CD4-positive, alpha-beta T cell treated with Interleukin-15 for 1 hour (primary cell): Measurements from ENCODE around the gene CRYBG2.
"Not testable (repeated sequence)": the region's sequence is repeated elsewhere in the genome, so short reads cannot be mapped to it uniquely, and the experiment has no call there.

Source experiments
- DNase-seq: peaks from one replicate; pipeline ENCODE4 v3.0.0-alpha.2; 2020

CRYBG2 gene, protein sequence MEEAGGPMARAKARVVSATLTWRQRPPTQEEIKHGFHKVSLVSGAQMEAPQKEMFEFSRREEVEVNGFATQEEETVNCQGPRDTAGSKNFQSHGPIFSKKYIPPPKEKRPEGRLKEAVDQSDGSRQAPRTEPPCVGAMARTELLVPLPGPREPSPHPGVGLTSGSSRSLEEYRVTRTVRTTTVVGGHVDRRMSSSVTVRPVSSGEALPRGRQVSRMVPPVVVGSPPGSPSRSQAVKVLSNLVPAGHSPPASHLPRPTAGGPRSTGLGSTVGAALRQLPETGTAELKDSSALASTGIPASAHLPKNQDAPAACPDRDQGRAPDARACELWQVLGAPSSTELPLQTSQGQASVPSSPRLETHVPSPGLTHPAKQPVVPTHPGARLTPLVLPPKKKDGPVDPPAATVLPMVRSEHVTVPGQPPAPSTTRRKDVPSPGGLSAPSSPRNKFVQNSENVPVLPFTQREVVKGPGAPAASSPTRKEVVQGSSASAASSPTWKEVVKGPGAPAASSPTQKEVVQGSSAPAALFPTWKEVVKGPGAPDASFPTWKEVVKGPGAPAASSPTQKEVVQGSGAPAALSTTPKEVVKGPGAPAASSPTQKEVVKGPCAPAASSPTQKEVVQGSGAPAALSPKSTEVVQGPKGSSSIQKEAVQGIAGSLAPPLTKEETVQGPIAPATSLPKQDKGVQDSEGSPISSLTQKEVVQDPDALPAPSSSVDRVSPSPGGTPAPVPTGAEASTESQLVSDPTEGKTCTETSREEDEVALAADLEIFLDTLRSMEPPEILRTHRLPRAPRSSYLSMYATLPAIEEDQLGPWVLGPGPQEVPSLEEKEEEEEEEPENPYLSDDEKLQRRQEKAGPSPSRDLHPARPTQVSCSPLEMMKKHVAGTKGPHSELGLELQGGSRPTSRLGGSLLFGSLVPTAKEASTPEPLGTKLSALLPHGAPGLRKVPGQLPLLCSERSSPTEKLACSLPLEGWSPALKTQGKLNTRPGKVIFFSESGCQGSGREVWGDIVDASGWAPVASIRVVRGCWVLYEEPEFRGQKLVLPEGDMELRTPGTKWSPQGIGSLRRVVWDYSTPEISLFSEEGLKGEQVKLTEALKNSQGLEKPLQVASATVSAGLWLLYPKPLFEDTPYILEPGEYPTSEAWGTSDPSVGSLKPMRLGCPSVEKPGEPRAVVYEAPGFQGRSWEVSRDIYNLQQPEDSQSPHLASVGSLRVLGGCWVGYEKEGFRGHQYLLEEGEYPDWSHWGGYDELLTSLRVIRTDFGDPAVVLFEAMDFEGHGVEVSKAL (N-terminal part only)

DNA sequence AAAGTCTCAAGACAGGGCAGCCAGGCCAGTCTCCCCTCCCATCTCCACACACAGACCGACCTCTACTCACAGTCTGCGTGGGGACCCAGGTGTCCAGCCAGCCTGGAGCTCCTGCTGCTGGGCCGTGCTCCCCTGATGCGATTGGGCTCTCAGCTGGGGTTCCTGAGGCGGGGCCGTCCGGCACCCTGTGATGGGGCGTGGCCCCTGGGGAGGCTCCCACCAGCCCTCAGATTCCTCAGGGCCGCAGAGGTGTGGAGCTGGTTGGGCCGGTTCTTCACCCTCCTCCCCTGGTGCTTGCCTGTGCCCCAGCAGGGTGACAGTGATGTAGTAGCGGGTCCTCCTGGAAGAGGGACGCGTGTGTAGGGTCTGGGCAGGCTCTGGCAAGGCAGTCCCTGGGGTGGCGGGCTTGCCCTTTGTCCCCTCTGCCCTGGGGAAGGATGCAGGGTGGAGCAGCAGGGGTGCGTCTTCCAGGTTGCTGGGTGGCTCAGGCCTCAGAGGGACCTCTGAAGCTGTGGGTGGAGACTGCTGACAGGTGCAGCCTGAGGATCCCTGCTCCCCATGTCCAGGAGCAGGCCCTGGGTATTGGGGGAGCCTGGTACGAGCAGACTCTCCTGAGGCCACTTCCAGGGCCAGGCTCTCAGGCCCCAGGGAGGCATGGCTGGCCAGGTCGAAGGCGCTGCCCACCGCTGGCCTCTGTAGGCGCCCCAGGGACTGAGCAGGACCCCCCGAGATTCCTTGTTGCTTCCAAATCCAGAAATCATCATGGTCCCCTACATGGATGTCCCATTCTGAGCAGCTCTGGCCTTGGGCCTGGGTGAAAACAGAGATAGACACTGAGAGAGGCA lies at the start of gene CRYBG2:
CRYBG2 (minus strand) TSS at position 155 of the 845 bp plus-strand sequence. CDS start 7,473 bp downstream, outside the sequence.
- no peak for DNase-seq

DNA sequence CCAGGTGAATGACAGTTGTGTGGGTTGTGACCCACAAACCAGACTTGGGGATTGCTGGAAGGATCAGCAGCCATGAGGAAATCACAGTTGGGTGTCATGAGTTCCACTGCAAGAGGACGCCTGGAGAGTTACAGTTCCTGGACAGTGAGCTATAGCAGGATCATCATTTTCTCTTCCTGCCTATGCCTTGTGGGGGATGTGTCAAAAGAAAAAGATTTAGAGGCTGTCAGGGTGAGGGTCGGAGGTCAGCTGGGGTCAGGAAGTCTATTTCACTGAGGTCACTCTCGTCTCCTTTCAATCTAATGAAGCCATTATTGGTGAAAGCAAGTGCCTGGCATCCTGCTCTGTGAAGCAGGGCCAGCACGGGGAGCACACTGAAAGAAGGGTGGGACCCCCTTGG lies 49.7 kb upstream of the CRYBG2 start:
- no peak for DNase-seq

DNA sequence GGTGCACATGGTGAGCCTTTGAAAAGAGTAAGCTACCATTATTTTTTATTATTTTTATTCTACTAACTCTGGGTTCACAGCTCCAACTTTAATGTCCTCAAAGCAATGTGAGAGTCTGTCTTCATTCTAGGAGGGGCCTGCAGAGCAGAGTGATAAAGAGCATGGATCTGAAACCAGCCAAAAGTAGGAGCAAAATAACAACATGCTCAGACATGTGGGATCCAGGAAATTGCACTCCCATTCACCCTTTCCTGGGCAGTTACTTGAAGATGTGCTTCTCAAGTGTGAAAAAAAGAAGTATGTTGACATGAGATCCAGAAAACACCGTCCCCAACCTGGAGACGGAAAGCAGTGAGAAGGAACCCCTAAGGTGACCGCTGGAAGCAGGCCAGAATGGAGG lies 48.0 kb upstream of the CRYBG2 start:
- no peak for DNase-seq

DNA sequence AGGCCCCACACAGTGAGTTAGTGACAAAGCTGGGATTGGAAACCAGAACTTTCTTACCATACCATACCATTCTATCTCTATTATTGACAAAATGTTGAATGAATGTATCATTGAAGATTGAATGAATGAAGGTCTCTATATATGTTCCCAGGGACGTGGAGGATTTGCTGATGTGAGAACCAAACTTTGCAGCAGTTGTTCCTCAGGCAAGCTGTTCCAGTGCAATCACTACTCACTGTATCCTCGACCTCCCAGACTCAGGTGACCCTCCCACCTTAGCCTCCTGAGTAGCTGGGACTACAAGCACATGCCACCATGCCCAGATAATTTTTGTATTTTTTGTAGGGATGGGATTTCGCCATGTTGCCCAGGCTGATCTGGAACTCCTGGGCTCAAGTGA lies 45.1 kb upstream of the CRYBG2 start:
- no peak for DNase-seq

DNA sequence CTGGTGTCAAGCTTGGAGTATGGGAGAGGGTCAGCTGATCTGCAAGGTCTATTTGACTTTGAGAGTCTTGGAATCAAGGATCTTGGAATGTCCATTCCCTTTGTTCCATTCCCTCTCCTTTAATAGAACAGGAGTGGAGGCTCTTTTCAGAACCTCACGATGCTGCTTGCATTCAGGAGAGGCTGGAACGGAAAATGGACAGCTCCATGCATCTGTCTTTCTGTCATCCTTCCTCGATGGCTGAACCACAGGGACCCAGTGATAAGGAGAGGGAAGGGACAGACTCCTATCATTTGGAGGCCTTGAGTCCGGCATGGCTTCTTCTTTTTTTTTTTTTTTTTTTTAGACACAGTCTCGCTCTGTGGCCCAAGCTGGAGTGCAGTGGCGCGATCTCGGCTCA lies 41.8 kb upstream of the CRYBG2 start:
- no peak for DNase-seq

DNA sequence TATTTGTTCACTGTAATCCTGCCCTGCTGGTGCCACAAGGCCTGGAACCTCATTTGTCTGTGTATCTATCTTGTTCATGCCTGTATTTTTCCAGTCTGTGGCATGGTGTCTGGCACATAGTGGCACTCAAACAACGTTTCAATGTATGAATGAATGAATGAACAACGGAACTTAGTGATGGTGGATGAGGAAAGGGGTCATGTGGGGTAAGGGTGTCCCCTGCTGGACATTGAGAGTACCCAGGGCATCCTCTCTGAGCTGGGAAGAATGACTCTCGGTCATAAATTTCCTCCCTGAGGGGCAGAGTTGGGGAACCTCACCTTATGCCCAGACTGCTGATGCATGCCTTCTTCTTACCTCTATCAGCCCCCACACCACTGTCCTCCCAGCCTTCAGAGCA lies 37.5 kb upstream of the CRYBG2 start:
- peak; percentile 41 for DNase-seq

DNA sequence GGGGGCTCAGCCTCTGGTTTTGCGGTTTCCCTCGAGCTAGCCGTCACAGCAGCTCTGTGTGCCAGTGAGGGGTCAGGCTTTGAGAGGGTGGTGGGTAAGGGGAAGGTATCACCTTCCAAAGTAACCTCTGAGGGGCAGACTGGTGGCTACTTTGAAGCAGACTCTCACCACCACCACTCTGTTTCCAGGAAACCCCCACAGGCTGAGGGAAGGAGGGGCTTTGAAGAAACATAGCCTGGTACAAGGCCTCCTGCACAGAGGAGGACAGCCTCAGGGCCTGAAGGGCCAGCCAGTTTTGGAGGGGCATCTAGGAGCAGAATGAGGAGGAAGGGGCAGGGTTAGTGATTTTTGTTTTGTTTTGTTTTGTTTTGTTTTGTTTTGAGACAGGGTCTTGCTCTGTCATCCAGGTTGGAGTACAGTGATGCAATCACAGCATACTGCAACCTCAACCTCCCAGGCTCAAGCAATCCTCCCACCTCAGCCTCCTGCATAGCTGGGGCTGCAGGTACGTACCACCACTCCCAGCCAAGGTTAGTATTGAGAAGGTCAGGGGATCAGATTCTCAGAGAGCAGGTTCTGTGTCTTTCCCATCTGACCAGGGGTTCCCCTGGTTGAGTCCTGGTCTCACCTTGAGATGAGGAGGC lies 35.8 kb upstream of the CRYBG2 start:
- no peak for DNase-seq

DNA sequence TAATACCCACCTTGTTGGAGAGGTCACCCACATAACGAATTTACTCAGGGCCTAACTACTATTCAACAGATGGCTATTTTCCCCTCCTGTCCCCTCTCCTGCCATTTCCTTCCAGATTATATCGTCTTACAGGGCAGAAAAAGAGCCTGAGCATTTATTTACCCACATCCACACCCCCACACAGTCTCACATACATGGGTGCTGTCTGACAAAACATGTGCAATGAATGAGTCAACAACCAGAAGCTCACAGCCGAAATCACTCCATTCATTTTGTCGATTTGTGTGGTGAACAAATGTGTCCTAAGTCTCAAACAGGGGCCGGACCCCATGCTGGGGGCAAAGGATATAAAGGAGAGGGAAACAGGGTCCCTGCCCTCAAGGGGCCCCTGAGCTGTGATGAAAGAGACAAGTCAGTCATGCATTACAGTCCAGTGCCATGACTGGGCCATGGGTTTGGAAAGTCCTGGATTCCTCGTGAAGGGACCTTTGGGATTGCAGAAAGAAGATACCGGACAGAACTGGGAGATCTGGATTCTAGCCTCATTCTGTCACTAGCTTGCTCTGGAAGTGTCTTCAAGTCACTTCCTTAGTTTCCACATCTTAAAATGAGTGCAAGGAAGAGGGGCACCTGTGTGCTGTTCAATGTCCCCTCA lies 35.0 kb upstream of the CRYBG2 start:
- no peak for DNase-seq

DNA sequence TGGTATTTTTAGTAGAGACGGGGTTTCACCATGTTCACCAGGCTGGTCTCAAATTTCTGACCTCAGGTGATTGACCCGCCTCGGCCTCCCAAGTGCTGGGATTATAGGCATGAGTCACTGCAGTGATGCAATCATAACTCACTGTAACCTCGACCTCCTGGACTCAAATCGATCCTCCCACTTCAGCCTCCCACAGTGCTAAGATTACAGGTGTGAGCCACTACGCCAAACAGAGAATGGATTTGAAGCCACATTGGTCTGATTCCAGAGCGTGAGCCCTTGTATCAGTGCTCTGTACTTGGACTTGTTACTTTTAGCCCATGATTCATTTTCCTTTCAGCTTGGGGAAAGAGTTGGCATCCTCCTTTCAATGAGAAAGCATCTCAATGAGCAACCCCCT lies 33.5 kb upstream of the CRYBG2 start:
- no peak for DNase-seq

DNA sequence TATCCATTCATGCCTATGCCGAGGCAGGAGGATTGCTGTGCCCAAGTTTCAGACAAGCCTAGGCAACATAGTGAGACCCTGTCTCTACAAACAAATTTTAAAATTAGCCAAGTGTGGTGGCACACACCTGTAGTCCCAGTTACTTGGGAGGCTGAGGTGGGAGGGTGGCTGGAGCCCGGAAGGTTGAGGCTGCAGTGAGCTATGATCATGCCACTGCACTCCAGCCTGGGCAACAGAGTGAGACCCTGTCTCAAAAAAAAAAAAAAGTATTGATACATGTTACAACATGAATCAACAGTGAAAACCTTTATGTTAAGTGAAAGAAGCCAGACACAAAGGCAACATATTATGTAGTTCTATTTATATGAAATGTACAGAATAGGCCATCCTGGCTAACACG lies 31.1 kb upstream of the CRYBG2 start:
- DNase-seq: not testable (repeated sequence)

DNA sequence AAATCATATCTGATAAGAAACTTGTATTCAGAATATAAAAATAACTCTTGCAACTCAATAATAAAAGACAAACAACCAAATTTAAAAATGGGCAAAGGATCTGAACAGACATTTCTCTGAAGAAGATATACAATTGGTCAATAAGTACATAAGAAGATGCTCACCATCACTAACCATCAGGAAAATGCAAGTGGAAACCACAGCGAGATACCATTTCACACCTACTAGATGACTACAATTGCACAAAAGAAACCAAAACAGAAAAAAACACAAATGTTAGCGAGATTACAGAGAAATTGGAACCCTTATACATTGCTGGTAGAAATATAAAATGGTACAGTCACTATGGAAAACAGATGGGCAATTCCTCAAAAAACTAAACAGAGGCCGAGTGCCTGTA lies 30.1 kb upstream of the CRYBG2 start:
- DNase-seq: no peak

DNA sequence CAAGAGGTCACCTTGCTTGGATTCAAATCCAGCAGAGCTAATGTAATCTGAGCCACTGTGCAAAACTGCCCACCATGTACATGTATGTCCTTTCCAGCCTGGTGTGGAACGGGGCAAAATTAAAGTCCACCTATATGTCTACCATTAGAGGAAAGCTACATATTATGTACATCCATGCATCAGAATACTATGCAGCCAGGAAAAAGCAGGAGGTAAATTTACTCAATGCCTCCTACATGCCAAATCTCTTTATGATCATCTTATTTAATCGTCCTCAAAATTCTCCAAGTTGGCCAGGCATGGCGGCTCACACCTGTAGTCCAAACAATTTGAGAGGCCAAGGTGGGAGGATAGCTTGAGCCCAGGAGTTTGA lies 24.9 kb upstream of the CRYBG2 start:
- no peak for DNase-seq

DNA sequence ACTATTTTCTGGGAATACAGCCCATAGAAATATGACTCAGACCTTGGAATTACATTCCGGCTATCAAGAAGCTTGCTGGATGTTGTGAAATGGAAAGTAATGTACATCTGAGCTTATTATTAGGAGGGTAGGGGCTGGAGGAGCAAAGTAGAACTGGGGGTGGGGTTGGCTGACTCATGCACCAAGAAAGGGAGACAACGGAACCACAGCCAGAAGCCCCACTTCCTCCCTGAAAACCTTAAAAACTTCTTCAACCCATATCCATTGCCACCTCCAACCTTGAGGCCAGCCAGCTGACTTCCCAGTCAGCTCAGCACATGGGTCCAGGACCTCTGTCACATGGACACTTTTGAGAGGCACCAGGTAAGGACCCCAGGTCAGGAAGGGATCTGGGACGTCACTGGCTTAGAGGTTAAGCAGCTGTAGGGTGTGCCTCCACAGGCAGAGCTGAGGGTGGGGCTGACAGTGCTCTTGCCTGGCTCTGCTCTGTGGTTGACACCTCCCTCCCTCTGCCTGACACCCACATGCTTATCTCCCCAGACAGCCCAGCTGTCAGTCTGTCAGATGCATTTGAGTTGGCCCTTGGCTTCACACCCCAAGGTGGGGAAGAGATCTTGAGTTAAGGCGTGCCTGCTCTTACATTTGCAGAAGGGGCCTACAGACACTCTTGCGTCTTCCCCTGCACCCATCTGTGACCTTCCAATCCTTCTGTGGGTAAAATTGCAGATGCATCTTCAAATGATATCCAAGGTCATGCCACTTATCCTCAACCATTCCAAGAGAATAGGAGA lies 24.4 kb upstream of the CRYBG2 start:
- DNase-seq: peak; percentile 85

DNA sequence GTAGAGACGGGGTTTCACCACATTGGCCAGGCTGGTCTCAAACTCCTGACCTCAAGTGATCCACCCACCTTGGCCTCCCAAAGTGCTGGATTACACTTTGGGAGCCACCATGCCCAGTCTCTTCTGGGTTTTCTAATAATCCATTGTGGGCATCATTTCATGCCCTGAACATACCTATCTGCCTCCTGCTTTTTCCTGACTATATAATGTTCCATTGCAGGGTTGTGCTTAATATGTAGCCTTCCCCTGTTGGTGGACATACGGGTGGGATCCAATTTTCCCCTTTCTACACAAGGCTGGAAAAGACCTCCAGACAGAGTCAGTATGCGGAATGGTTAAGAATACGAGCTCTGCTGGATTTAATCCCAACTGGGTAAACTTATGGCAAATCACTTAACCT lies 22.1 kb upstream of the CRYBG2 start:
- DNase-seq: no peak

DNA sequence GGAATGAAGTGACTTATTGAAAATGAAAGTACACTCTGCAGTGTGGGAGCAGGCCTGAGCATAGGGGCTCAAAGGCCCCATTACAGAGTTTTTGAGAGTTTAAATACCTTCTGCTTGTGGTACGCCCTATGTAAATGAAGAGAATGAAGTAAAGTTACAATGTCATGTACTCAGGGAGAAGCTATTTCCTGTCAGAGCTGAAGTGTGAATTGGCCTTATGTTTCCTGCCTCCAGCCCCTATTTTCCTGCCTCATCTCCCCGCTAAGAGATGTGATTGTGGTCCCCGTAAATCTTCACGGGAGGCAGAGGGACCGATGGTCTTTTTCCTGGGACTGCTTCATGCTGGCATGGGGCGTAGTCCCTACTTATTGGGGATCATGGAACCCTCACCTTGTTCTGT lies 21.2 kb upstream of the CRYBG2 start:
- no peak for DNase-seq

DNA sequence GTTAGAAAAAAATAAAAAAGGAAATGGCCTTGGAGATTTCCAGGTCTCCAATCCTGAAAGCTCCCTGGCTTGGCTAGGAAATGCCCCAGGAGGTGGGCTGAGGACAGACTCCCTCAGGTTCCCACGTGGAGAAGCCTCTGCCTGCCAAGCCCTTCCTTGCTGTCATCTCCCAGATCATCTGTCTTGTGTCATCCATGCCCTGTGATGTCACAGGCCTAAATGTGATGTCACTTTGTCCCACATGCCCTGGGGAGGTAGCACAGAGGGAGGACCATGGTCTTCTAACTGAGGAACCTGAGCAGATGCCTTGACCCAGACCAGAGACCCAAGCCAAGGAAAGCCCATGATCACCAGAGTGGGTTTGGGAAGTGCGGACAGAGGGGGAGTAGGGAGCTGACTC lies 20.4 kb upstream of the CRYBG2 start:
- not testable (repeated sequence) for DNase-seq

DNA sequence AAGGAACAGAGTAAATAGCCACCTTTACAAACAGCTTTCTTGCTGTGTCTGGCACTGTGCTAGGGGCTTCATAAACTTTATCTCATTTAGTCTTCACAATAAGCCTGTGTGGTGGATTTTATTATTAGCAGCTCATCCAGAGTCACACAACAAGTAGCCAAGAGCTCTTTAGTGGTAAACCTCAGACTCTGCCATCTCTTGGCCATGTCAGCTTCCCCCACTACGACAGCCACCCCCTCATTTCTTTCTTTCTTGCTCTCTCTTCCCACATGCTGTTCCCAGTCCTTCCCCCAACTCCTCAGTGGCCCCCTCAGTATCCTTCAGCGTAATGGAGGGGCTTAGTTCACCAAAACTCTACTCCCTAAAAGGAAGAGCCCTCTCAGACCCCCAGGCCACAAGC lies 19.9 kb upstream of the CRYBG2 start:
- DNase-seq: no peak

DNA sequence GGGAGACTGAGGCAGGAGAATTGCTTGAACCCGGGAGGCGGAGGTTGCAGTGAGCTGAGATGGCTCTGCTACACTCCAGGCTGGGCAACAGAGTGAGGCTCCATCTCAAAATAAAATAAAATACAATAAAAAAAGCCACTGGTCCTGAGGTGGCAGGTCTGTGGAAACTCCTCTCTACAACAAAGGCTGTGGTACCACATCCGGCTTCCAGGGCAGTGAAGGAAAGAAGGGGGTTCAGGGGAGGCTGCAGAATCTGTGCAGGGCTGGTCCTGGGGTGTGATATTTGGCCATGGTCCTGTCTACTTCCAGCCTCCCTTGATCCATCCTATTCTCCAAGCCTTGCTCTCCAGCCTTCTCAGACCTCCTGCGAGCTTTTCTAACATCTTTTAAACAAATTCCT lies 19.4 kb upstream of the CRYBG2 start:
- DNase-seq: no peak

DNA sequence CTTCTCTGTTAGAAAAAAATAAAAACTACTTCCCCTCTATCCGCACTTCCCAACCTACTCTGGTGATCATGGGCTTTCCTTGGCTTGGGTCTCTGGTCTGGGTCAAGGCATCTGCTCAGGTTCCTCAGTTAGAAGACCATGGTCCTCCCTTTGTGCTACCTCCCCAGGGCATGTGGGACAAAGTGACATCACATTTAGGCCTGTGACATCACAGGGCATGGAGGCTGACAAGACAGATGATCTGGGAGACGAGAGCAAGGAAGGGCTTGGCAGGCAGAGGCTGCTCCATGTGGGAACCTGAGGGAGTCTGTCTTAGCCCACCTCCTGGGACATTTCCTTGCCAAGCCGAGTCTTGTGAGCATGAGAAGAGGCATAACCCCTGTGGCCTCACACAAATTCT lies 18.7 kb upstream of the CRYBG2 start, which contains the start of gene ZNF683:
ZNF683 (minus strand) TSS at position 140 of the 400 bp plus-strand sequence. CDS start 4,179 bp downstream, outside the sequence.
- DNase-seq: not testable (repeated sequence)

DNA sequence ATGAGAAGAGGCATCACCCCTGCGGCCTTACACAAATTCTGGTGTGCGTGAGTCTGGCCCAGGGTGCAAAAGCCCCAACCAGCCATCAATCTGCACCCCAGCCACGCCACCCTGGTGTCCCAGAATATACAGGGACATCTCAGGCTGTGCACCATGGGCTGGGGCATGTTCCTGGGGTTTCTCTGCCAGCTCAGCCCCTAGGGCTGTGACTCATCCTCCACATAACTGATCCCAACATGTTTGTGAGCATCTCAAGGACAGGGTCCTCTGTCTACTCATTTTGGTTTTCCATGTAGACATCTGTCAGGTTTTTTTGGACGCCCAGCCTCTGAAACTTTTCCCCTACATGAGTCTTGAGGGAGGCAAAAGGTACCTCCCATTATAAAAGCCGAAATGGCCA lies 18.1 kb upstream of the CRYBG2 start:
- no peak for DNase-seq
